Stimulated activated CD8-positive, alpha-beta memory T cell treated with anti-CD3 and anti-CD28 coated beads, Interleukin-4, amount 100 ng/mL, for 24 hours (primary cell): ENCODE measurements around the gene TSPAN11.
"Not testable (repeated sequence)": the region's sequence is repeated elsewhere in the genome, so short reads cannot be mapped to it uniquely, and the experiment has no call there.

Experiments used
- DNase-seq: peaks from one replicate; pipeline ENCODE4 v3.0.0-alpha.2; 2020; ENCODE audit warnings: low read depth

The TSPAN11 gene

DNA sequence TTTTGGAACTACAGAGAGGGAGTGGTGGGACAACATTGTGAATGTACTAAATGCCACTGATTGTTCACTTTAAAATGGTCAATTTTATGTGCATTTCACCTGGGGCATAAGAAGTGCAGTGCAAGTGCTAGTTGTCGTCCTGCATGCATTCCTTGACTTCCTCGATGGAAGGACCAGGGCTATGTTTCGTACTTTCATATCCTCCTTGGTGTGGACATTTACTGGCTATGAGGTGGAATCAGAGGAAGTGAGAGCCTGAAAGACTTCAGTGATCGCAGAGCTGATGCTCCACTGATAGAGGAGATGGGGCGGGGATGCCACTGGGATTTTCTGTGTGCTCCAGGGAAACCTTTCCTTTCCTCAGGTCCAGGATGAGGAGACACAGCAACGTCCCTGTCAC, 93.0 kb downstream of the TSPAN11 start:
- no peak for DNase-seq

DNA sequence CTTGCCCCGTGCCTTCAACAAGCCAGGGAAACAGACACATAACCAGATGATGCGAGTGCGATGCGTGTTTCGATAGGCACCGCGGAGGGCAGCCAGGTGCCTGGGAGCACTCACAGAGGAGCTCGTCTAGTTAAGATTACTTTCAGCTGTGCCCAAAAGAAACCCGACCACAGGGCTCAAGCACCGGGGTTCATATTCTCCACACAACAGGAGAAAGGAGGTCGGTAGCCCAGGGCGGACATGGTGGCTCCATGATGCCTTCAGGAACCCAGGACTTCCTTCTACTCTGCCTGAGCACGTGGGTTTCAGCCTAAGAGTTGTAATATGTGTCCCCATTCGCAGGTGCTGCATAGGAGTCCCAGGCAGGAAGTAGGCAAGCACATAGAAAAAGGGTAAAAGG, 93.4 kb downstream of the TSPAN11 start:
- DNase-seq = no peak

DNA sequence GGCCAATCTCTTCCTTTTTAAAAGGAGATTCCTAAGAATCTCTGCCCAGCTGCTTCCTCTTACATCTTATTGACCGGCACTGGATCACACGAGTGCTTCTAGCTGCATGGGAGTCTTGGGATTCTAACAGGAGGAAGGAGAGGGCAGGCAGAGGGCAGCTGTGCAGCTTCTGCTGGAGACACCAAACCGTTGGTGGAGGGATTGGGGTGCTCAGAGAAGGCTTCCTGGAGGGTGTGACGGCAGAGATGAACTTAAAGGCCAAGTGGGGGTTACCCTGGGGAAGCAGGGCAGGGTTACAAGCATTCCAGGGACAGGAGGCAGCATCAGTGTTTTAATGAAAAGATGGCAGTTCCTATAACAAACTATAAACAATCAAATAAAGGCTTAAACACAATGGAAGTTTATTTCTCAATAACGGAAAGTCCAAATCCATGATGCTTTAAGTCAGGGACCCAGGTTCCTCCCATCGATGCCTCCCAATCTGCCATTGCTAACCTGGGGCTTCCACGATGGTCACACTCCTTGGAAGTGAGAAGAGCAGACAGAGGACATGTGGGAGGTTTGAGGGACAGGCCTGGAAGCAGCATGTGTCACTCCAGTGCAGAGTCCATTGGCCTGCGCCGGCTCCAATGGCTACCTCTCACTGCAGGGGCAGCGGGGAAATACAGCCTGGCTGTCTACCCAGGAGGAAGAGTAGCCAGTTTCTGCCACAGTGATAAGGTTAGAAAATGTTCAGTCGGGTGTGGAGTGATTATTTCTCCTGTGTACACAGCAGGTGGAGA, 94.0 kb downstream of the TSPAN11 start:
- no peak for DNase-seq

DNA sequence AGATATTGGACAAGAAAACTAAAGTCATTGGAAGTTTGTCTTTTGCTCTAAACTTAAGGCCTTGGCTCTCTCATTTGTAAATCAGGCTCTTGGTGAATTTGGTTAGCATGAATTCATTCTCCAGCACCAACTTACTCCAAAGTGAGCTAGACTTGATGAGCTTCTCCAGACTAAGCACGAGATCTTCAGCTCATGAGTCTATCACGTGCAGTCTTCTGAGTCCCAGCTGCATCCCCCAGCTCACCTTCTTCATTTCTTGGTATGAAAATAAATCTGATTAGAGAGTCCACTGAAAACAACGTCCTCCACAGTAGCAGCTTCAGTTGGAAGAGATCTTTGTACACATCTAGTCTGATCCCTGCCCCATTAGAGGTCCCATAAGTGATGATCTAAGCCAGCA, 94.6 kb downstream of the TSPAN11 start:
- DNase-seq = no peak

DNA sequence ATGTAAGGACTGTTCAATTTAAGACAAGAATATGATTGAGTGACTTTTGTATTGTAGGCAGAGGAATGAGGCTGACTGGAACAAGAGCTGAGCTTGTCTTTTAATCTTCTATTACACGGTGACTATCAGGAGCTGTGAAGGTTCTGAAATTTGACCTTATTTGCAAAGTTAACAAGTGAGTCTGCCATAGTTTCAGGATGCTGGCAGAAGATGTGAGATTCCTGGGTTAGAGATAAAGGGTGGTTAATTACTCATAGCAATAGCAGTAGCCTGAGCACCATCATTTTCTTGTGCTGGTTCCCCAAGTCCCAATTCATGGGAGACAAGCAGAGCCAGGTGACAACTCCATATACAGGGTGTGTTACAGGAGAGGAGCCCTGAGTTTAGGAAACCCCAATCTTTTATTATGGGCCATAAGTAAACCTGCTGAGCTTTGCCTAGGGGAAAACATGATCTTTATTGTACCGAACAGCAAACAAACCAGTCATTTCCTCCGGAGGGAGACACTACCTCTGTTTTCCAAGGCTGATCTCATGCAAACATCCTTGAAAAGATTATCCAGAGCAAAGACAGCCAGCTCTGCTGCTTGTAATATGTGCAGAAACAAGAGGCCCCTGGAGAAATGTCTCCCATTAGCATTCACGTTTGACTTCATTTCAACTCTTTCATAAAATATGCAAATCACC, 95.4 kb downstream of the TSPAN11 start:
- no peak for DNase-seq

DNA sequence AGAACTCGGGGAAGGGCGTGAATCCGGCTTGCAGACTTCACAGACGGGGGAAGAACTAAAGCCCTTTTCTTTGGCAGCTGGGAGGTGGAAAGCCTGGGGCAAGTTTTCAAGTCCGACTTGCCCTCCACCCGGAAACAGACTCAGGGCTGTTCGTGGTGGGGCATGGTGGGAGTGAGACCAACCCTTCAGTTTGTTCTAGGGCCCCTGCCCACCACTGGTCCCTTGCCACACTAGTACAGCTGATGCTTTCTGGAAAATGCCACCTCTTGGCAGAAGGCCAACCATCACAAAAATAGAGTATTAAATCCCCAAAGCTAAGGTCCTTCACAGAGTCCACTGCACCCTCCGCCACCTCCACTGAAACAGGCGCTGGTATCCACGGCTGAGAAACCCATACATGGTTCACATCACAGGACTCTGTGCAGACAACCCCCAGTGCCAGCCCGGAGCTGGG, 96.8 kb downstream of the TSPAN11 start:
- no peak for DNase-seq

DNA sequence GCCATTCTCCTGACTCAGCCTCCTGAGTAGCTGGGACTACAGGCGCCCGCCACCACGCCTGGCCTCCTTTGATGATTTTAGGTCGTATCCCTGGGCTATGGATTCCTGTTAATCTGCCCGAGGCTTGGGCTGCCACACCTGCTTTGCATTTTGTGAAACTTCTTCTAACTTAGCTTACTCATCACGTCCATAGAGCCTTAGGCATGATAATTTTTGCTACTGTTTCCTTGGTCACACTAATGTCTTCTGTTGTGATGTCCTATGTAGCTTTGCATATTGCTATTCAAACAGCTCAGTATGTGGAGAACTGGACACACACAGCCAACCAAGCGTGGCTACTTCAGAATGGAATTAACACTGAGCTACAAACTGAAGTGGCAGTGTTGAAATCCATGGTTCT, 99.7 kb downstream of the TSPAN11 start:
- DNase-seq = no peak

DNA sequence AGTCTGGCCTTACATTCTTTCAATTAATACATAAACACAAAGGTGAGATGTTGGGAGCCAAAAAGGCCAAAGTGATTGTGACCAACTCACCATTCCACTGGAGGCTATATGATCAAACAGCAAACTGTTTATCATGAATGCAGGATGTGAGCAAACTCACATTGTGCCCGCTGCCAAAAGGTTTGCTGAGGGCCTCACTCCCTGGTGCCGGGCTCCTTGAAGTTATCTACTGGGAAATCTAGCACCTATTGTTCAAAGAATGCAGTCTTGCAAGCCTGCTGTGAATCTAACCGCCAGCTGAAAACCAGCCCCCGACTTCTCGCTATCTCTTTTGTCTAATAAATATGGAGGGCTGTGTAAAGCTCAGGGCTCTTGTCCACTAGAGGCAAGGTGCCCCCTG, 100.5 kb downstream of the TSPAN11 start:
- DNase-seq = not testable (repeated sequence)

DNA sequence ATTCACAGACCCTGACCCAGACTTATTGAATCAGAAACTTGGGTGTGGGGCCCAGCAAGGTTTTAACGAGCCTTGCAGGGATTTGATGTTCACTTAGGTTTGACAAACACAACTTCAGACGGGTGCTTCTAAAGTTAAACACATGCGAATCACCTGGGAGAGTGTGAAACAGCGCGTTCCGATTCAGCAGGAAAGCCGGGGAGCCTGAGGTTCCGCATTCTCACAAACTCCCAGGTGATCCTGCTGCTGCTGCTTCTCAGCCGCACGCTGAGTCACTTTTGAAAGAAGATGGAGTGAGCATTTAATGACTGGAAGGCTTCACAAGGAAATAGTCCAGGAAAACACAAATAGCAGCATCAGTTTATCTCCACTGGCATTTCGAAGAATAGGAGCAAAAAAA, 102.9 kb downstream of the TSPAN11 start:
- no peak for DNase-seq

DNA sequence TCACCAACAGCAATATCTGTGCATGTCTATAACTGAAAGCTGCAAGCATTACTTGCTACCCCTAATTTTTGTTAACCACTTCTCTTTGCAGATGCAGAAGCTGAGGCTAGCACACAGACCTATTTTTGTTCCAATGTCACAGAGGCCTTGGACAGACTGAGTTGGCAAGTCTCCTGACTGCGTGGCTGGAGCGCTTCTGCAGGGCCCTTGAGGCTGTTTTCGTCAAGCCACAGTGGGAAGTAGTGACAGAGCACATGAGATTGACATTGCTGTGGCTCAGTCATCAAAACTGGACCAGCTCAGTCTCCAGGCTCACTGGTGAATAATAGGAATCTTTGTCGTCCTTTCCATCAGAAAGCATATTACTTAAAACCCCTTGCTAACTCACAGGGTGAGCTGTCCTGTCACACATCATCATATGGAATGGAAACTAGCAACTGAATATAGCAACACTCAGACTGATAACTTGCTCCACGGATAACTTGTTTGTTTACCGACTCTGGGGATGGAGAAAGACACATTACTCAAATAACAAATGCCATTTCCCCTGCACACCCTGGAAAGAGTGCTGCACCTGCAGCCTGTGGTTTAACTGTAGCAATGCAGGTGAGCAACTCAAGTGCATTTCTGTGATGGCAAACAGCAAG, 103.5 kb downstream of the TSPAN11 start:
- DNase-seq = no peak

DNA sequence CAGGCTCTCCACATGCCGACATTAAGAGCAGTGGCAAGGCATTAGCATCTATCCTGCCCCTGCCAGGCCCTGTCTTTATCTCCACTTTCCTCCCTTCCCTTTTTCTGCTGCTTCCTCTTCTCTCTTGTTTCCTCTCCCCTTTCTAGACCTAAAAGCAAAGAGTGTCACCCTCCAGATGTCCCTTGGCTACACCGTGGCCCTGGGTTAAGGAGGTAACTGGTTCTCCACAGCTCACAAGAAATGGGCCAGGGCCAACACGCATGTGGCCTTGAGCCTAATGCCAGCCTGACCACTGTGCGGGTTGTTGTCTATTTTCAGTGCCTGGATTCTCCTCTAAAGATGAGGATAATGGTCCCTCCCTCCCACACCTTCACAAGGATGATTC, 105.4 kb downstream of the TSPAN11 start:
- DNase-seq = no peak

DNA sequence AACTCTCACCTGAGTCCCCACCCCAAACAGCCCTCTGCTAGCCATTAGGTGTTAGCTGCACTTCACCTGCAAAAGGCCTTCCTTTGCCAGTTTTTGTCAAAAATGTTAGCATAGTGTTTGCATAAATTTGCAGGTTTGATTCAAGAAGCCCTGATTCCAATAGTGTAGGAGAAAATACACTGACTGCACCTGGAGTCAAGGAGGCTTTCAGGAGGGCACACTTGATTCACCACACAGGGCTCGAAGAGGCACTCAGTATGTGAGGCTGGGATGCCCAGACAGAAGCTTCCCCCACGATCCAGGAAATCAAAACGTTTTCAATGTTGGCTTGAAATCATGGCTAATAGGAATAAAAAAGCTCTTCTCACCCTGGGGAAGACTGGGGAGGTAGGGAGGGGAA, 106.6 kb downstream of the TSPAN11 start:
- no peak for DNase-seq

DNA sequence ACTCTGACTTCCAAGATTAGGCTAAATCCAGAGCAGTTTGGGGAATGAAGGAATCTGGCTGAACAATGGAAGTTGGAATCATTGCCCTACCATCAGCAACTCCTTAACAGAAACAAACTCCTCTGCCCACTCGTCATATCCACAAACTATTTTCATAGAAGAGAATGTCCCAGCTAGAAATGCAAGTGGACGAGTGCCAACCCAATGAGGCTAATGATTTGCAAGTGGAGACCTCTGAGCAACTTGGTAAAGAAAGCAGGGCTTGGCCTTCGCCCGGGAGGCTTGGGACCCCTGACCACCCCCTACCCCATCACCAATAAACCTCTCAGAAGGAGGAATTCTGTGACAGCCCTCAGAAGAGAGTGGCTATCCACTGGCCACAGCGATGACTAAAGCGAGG, 107.1 kb downstream of the TSPAN11 start:
- no peak for DNase-seq

DNA sequence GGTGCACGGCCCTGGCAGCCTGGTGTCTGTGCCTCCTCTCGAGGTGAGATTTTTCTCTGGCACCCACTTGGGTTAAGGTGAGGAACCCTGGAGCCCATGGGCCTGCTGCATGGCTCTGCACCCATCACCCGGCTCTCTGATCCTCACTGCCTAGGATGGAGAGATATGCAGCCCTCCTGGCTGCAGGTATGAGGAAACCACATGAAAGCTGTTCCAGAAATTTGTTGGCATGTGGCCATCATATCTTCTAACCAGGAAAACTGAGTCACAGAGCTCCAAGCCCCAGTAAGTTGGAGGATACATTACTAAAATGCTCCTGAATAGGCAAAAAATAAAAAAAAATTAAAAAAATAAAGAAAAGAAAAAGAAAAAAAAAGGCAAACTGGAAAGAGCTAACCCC, 107.8 kb downstream of the TSPAN11 start:
- DNase-seq = no peak

DNA sequence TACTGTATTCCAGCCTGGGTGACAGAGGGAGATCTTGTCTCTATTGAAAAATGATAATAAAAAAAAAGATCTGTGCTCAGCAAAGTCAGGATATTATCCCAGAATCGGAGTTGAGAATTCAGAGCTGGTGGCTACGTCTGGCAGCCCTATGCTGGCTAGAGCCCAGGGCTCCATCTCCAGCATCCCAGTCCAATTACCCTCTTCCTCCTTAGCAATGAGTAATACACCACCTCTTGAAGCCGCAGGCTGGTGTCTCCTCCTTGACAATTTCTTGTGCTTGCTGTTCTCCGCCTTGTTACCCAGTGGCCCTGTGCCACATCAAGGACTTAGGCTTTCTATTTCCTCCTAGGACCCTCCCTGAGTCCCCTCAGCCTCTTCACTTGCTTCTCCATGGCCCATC, 108.7 kb downstream of the TSPAN11 start:
- no peak for DNase-seq

DNA sequence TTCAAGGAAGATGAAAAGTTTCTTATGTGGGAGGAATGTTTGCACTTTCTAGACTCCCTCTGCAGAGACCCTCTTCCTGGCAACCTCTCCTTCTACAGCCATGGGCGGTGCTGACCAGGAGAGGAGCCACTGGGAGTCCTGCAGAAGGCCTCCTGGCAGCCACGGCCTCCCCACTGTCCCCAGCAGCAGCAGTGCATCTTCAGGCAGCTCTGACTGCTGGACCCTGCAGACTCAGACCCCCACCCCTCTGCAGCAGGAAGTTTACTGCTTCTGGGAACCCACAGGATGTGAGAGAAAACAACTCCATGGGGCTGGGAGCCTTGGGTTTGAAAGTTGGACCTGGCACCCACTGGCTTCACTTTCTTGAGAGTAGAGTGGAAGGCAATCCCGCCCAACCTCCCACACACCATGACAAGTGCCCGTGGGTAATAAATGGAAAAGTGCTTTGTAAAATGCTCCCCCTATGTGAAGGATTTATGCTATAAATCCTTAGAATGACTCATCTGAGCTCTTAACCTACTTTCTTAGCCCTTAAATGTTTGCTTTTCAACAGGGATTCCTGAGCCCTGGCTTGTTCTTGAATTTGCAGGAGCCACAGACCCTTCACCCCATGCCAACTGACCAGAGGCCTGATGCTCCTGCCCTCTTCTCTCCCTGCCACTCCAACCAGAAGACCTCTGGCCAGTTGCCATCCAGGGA, 109.6 kb downstream of the TSPAN11 start:
- no peak for DNase-seq

DNA sequence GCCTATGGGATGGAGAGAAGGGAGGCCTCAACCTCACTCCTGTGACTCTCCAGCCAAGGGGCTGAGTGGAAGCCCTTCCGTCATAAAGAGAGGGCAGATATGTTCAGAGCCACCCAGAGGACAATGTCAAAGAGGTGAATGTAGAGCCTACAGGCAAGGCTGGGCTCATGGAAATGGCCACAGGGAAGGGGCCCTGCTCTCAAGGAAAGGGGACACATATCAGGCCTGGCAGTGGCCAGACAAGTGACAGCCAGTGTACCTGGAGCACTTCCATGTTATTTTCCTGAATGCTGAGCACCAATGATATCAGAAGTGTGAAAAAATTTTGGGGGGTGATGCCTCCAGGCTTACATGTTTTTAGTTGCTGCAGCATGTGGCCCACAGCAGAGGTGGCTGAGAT, 110.5 kb downstream of the TSPAN11 start:
- no peak for DNase-seq

DNA sequence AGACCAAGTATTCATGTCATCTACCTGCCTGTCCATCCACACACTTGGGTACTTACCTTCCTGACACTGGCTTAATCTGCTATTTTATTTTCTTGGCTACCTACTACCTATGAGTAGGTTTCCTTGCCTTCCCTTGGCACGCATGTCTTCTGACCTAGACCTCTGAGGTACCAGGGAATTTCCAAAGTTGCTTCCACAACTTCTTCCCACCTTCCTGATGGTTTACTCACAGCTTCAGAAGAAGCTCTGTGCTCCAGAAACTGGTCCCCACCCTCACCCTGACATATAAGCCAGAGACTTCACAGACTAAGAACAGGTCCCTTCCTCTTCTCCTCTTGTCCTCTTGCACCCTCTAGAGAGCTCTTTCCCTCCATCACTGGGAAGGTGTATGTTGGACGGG, 111.4 kb downstream of the TSPAN11 start:
- no peak for DNase-seq

DNA sequence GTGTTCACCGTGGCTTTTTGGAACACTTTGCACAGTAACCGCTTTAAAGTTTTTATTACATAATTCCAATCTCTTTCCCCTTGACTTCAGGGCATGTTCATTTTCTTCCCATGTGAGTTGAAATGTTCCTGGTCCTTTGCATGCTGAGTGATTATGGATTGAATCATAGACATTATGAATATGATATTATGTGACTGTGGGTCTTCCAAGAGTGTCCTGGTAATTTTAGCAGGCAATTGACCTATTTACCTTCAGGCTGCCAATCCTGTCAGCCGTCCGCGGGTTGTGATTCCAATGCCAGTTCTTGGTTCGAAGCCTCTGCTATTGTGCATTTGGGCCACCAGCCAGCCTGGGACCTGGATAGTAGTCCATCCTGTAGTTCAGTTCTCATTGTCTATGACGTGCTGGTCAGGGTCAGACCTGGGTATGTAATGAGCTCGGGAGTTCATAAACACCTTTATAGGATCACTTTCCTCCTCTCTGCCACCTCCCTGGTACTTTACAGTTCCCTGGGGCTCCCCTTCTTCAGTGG, 114.6 kb downstream of the TSPAN11 start:
- no peak for DNase-seq
